Upper lobe of left lung (tissue), 4 donors: ENCODE data around the gene ARF5.

ENCODE experiments used
- CTCF ChIP-seq, 6 experiments: fragments of 450-650 bp in 4 of 6; fragments of 200-600 bp in 2 of 6; sonication (generic) in 2 of 6; IDR thresholded peaks; one replicate each; pipeline ENCODE4 v1.5.1; 2016 to 2019; ENCODE audit warnings: antibody characterized with exemption in 6 of 6
- POLR2A ChIP-seq, 4 donors: fragments of 450-650 bp; IDR thresholded peaks; one replicate each; pipeline ENCODE4 v1.5.1; 2016 to 2017; ENCODE audit warnings: antibody characterized with exemption in 4 of 4, mild to moderate bottlenecking in 2 of 4

DNA sequence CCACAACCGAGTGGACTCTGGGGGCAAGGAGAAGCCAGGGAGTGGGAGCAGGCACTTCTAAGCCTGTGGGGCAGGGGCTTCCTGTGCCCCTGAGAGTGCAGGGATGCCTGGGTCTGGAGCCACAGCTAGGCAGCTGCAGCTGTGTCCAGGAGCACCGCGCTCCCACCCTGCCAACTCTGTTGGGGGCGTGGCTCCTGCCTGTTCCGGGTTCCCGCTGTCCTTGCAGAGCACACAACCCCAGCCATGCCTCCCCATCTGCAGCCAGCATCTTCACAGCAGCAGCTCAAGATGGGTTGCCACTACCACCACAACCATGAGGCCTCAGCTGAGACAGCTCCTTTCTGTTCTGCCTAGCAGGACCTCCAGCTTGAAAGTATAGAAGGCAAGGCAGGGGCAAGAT lies 21.1 kb downstream of the ARF5 start:
- no peak for TF ChIP-seq CTCF (IDR thresholded peaks at IDR 0.05)
- no peak for TF ChIP-seq POLR2A (IDR thresholded peaks at IDR 0.05)
